ENCODE data around the gene MRPL14.

Gene MRPL14

DNA sequence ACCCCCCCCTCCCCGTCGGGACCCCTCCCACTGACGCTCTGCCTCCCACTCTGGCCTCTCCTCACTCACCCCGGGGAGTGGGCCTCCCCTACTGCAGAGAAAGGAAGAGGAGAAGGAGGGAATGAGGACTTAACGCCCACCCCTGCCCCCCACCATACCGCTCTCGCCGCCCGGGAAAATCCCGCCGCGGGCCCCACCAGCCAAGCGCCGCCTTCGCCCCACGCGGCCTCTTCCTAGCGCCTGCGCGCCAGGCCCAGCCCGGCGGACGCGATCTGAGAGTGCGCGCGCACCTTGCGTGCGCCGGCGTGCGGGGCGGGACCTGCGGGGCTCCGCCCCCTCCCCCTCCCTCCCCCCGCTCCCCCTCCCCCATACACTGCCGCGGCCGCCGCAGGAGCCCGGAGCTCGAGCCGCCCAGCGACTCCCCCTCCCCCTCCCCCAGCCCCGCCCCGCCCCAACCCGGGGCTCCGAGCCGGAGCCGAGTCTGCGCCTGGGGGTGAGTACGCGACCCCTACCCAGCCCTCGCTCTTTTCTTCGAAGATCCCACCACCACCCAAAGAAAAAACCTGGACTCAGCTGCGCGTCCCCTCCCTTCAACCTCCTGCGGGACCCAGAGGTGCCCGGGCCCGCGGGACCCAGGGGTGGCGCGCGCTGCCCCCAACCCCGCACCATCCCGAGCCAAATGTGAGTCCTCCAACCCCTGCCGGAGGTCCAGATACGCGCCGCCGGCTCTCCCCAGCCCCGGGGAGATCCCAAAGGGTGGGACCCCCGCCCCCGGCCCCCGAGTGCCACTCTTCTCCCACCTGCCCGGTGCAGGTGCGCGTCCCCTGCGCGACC lies at the start of gene MRPL14, which contains the start of gene TMEM63B:
MRPL14 (minus strand) TSS at position 267 of the 834 bp plus-strand sequence. CDS start 10,841 bp downstream, outside the sequence.
TMEM63B (plus strand) TSS at position 369 of the 834 bp plus-strand sequence. CDS start 7,031 bp downstream, outside the sequence.
- DNase-seq = peak; percentile 86

- DNase-seq = no peak
These were observed 49.0 kb upstream of the MRPL14 start for GRCh38 chr6:44176130-44176761.

DNA sequence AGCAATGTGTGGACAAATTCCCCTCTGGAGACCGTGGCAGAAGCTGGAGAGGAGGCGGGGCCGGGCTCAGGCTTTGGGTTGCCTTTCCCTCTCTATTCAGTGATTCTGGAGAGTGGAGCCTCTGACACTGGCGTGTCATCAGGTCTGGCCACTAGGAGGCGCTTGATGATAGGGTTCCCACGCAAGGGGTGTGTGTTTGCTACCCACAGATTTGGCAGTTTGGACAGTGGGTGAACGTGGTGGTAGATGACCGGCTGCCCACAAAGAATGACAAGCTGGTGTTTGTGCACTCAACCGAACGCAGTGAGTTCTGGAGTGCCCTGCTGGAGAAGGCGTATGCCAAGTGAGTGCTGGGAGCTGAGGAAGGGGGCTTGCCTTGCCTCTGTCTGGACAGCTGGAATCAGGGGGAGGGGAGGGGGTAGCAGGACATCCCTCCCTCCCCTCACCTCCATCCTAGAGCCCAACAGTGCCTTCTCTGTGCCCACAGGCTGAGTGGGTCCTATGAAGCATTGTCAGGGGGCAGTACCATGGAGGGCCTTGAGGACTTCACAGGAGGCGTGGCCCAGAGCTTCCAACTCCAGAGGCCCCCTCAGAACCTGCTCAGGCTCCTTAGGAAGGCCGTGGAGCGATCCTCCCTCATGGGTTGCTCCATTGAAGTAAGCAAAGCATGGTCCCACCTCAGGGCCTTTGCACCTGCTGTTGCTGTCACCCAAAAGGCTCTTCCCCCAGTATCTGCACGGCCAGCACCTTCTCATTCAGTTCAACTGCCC lies 45.7 kb upstream of the MRPL14 start:
- peak; percentile 61 for DNase-seq

GRCh38 chr6:44171899-44172546 lies 44.8 kb upstream of the MRPL14 start:
- no peak for DNase-seq

DNA sequence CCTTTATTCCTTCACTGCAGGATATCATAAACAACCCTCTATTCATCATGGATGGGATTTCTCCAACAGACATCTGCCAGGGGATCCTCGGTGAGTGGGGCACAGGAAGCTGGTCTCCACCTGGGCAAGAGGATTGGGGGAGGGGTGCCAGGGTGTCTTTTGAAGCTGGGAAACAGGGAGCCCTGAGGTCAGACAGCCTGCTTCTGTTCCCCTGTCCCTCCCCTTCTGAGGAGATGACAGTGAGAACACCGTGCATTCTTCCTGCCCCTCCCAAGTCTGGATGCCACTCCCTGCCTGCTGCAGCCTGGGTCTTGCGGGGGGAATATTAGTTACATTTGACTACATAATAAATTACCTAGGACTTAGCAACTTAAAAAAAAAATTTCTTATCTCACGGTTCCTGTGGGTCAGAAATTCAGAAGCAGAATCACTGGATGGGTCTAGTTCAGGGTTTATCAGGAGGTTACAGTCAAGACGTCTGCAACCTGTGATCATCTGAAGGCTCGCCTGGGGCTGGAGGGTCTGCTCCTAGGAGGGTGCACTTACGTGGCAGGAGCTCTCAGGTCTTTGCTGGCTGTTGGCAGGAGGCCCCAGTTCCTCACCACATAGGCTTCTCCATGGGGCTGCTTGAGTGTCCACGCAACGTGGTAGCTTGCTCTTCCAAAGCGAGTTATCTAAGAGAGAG lies 42.8 kb upstream of the MRPL14 start:
- DNase-seq = no peak

GRCh38 chr6:44169154-44169553 lies 41.9 kb upstream of the MRPL14 start:
- DNase-seq = no peak

- no peak for DNase-seq
These were observed 40.3 kb upstream of the MRPL14 start for GRCh38 chr6:44167567-44167966.

DNA sequence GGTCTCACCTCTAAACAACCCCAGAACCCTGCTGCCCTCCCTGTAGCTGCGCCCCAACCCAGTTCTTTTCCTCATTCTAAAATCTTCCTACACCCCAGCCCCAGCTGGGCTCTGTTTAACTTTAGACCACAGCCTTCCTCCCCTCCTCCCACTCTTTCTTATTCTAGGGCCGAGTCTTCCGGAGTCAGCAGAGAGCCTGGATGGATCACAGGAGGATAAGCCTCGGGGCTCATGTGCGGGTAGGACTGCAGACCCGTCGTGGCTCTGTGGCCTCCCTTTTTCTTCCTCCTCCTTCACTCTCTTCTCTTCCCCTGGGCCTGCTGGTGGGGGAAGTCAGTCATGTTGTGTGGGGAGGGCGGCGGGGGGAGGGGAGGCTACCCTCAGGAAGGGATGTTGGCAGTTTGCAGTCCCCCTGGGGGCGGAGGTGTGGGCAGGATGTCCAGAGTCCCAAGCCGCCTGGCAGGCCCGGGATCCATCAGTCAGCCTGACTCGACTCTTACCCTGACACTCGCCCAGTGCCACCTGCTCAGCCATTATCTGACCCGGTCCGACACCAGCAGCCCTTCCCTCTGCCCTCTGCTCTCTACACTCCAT lies 39.4 kb upstream of the MRPL14 start:
- no peak for DNase-seq

DNA sequence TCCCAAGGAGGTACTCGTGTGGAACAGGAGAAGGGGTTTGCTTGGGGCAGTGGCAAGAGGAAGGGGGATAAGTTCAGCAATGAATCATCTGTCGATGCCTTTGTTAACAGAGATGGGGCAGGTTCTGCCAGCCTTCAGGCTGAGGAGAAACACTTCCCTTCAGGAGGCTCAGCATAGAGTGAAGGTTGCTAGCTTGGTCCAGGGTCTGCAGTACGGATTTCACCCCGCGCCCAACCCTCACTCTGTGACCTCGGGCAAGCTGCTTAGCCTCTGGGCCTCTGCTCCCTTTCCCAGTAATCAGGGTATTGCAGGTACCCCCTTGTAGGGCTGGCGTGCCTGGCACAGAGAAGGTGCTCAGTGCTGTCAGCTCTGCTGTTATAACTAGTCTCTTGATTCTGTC lies 38.9 kb upstream of the MRPL14 start:
- DNase-seq = no peak

DNA sequence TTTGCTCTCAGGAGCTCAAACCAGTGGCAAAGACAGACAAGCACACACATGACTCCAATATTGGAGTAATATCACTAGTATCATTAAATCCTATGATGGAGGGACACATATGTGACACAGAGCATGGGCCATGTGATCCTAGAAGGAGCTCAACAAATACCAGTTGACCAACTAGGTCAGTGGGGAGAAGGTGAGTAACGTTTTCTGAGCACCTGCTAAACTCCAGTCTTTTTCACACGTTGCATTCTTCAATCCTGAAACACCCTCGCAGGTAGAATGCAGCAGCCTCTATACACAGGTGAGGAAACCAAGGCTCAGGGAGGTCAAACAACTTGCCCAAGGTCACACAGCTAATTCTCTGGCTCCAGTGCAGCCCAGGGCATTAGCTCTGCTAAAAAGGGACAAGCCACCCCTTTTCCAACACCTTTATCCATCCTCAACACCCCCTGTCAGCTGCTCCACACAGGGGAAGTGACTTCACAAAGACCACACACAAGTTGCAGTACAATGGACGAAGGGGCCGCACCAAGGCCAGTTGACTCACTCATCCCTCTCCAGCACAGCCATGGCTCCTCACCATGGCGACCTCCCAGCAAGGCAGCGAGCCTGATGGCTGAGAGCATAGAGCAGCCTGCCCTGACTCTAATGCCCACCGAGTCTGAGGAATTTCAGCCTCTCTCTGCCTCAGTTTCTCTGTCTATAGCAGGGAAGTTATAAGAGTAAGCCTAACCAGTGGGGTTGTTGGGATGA lies 35.8 kb upstream of the MRPL14 start:
- DNase-seq = no peak

GRCh38 chr6:44161997-44162338 lies 34.7 kb upstream of the MRPL14 start:
- DNase-seq = no peak

DNA sequence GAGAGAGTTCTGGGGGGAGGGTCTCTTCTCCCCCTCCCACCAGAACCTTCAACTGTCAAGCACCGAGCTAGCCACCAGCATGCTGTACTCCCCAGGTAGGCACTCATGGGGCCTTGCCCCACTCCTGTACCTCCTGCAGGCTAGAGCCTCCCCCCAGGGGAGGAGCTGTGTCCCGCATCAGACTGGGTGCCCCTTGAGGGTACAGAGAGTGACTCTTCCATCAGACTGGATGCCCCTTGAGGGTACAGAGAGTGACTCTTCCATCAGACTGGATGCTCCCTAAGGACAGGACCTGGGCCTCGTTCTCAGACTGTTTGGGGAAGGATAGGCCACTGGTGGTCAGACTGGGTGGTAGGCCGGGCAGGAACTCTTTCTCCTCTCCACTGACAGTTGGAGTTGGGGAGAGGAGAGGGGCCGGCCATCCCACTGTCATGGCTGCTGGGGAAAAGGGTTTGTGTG lies 31.5 kb upstream of the MRPL14 start, which contains the start of gene CAPN11:
CAPN11 (plus strand) TSS at position 51 of the 459 bp plus-strand sequence; CDS start at position 80, 29 bp downstream.
- DNase-seq = no peak

DNA sequence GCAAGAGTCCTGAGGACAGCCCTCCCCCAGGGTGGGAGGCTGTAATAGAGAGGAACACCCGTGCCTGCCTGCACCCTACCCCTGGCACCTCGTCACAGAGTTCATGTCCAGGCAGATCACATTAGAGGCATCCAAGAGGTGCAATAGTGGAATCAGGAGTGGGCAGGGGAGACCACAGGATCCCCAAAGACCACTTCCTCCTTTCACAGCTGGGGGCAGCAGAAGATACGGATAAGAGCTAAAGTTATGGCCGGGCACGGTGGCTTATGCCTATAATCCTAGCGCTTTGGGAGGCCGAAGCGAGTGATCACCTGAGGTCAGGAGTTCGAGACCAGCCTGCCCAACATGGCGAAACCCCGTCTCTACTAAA lies 29.9 kb upstream of the MRPL14 start:
- DNase-seq = no peak

- no peak for DNase-seq
These were observed 29.4 kb upstream of the MRPL14 start for GRCh38 chr6:44156494-44157151.

GRCh38 chr6:44154067-44154466 lies 26.8 kb upstream of the MRPL14 start:
- DNase-seq = no peak

- DNase-seq = no peak
These were observed 25.3 kb upstream of the MRPL14 start for GRCh38 chr6:44152533-44152932.

DNA sequence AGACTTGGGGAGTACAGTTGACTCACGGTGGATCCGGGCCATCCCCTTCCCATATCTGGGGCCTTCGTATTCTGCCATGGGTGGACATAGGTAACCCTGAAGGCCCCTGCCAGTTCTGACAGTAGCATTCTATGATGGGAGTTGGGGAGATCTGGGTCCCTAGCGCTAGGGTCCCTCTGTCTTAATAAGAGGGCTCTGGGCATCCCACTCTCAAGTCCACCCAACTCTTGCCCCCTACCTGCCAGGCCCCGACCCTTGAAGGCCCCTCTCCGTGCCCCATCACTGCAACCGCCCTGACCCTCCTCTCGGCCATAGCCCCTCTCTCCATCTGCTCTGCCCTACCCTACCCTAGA lies 24.8 kb upstream of the MRPL14 start:
- no peak for DNase-seq

GRCh38 chr6:44151348-44152108 lies 24.3 kb upstream of the MRPL14 start:
- peak; percentile 65 for DNase-seq

GRCh38 chr6:44150317-44150917 lies 23.2 kb upstream of the MRPL14 start:
- no peak for DNase-seq

Measured in activated effector memory CD4-positive, alpha-beta T cell treated with Interleukin-2 at 50 U/mL for 16 hours (primary cell).